RPMI7951 (cell line): ENCODE measurements around the gene APBB2. TPM values are rescaled to one million over a fixed set of nuclear protein-coding genes. Genes with fewer than 3 reads are reported as not detected.

Source experiments
- DNase-seq: peaks from one replicate; pipeline ENCODE4 v3.0.0-alpha.2; 2012; ENCODE audit warnings: low read depth
- total RNA-seq: library from RNA; depleted of rRNA; stranded (reverse); fragments of >200 nt; shearing (Covaris generic); gene quantifications from 2 replicates; pipeline ENCODE4 v1.2.3, GENCODE V29; 2014

APBB2 gene
- total RNA-seq, 1 experiment from 2014 or later: 54.3 TPM

DNA sequence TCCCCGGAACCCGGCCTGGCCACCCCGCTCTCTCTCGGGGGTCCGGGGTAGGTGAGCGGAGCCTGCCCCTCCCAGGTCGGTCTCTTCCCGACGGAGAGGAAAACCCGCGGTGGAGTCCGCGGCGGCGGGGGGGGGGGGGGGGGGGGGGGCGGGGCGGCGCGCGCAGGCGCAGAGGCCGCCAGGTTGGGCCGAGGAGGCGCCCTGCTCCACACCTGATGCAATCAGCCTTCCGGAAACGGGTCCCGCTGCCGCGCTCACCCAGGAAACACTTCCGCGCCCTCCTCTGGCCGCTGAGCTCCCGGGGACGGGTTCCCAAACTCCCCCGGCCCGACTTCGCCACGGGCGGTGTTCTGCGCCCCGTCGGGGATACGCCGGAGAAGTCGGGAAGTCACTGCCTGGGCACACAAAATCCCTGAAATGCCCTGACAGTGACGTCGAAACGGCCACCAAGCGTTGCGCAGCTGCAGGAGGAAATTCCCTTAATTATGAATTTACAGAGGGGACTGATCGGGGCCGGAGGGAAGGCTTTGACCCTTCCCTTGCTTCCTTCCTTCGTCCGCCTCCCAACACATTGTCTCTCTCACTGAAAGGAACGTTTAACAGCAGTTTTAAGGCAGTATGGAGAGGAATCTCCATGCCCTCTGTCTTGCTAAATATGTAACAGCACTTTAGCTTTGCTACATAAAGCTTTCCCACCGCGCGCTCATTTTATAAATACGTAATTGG is 2.1 kb upstream of the APBB2 start:
- DNase-seq: peak; percentile 66

DNA sequence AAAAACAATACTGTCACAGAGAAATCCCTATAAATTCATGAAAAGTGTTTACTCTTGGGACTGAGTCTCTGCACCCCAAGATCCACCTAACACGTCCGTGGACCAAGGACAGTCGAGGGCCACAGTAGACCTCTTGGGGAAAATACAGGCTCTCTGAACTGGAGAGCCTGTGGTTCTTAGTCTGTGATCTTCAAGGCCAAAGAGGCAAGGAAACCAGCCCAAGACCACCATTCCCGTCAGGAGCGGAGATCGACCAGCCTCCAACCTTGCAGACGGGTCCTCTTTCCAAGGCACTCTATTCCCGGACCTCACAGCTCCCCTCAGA is 1.6 kb upstream of the APBB2 start:
- no peak for DNase-seq

DNA sequence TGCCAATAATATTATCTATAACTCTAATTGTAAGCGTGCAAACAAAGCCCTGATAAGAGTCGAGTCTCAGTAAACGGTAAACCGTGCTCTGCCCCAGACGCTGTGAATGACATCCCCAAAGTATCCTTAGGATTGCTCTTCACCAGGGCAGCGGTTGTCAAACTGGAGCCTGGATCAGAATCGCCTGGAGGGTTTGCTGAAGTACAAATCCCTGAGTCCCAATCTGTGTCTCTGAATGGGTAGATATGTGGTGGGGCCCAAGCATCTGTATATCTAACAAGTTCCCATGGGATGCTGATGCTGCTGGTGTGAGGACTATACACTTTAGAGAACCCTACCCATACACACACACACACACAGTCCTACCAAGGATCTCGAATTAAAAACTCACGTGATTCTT is 813 bp upstream of the APBB2 start:
- no peak for DNase-seq

DNA sequence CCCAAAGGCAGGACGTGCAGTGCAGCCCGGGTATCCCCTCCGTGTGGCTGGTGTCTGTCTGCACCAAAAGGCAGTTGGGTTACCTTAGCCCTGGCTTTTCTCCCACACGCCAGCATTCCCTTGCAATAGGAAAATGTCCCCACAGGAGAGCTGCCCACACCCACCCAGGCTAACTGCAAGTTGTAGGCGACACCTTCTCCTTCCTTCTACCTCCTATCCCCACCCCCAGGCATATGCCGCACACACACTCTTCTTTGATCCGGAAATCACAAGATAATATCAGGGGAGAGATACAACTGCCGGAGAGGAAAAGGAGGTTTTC is 444 bp upstream of the APBB2 start:
- DNase-seq: no peak

DNA sequence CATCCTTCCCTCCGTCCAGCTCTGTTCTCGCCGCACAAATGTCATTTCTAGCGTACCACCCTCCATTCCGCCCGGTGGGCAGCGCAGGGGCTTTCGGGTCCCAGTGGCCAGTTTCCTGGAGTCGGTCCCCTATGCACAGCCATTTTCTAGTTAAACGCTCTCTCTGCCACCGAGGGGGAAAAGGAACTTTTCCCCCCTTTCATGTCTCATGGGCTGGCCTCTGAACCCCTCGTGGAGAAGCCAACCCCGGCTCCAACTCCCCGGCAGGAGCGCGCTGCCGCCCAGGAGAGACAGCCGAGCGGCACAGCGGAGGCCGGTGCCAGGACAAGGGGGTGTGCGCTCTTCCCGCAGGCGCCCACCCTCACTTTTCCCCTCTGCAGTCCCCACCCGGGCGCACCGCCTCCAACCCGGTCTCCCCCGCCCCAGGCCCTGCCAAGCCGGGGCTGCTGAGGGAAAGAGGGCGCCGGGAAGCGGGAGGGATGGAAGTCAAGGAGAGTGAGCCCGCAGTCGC is 662 bp downstream of the APBB2 start:
- DNase-seq: peak; percentile 11

DNA sequence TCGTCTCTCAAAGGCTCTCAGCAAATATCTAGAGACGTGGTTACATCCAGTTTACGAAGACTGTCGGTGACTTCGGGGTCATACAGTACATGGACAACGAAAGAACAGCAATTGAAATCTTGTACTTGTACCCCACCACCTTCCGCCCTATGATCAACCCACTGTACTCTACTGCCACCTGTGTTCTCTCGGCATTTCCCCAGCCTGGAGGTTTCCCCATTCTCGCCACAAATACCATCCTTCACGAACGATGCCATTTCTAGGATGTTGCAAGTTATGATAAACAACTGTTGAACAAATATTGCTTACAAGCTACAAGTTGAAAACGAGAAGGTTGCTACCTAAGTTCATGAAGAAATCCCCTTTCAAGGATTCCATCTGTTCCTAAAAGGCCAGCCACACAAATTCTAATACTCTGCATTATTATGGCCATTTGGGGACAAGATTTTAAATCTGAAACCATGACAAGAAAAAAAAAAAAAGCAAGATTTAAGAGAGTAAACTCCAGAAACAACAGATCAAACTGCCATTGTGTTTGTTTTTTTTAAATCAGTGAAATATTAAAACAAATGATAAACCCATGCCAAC is 1.6 kb downstream of the APBB2 start:
- DNase-seq: peak; percentile 69

DNA sequence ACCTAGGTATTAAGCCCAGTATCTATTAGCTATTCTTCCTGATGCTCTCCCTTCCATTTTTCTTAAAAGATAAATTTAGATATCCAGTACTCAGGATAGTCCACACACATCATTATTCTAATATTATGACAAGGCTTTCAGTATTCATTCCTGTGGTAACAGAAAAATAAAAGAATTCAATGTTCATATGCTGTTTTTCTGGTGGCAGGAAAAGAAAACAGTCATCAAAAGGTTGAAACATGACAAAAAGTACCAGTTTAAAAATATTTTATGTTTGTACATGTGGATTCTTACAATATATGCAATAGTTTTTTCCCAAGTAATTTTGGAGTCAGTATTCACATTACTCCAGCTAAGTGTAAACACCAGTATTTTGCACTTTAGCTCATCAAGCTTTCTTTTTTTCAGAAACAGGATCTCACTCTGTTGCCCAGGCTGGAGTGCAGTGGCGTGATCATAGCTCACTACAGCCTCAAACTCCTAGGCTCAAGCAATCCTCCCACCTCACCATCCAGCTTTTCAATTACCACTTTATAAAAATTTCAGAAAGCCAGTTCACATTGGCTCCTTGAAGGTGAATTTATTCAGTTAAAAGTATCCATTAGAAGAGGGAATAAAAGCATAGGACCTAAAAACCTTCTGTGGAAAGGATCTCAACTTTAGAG is 2.3 kb downstream of the APBB2 start:
- DNase-seq: no peak

DNA sequence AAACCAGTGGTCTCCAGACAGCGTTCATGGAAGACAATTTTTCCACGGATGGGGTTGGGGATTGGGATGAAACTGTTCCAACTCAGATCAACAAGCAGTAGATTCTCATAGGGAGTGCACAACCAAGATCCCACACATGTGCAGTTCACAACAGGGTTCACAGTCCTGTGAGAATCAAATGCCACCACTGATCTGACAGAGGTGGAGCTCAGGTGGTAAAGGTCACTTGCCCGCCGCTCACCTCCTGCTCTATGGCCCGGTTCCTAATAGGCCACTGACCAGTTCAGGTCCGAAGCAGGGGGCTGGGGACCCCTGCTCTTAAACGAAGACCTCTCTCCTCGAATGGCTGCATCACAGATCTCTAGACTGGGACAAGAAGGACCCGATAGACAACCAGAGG is 4.4 kb downstream of the APBB2 start:
- no peak for DNase-seq

DNA sequence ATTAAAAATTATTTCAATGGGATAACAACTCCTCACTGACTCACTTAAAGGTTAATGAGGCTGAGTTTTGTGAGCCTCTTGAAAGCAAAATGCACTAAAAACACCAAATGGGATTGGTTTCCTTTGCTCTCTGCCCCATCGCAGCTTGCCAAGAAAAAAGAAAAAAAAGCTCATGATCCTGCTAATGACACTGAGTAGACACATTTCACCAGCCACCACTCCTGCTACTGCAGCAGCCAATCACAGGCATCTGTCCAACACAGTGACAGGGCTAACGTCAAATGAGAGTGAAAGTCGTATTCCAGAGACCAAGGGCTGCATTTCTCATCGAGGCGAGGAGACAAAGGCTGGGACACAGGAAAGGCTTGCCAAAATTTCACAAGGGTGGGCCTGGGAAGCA is 5.2 kb downstream of the APBB2 start:
- peak; percentile 38 for DNase-seq

DNA sequence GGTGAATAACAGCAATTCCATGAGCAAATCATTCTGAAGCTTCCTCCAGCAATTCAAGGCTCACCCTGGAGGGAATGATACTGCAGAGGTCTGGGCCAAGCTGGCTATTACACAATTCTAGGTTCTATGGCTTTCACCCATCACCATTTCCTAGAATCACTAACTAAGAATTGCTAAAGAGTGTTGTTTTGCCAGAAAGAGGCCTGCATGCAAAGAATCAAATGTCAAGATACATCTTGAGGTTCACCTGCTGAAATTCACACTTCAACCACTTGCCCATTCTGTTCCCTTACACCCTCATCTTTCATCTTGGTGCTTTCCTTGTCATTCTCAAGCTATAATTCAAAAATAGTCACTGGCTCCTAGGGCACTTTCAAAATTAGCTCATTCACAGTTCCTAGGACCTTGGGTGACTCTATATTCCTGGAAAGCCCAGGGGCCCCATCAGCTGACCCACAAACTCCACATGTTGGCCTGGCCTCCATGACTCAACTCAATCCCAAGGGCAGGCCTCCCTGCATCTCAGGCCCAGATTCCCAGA is 7.0 kb downstream of the APBB2 start:
- peak; percentile 67 for DNase-seq

DNA sequence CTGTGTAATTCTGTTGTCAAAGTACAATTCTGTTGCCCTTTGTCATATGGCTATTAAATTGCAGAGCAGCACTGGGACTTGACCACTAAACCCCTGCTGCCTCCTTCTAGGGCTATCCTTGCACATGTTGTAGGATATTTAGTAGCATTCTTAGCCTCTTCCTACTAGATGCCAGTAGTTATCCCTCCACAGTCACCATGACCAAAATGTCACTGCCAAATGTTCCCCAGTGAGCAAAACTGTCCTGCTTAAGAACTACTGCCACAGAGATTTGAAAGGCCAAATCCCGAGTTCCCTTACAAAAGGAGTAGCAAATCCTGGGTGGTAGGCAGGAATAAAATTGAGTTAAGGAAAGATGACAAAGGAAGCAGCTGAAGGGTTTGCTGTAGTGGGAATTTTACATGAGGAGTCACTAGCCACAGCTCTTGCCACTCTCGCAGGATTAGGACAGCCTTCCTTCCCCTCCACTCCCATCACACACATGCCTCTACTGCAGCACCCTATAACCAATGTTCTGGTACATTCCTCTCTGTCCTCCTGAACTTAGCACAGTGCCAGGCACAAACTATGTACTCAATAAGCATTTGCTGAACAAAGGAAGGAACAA is 8.4 kb downstream of the APBB2 start:
- peak; percentile 23 for DNase-seq

DNA sequence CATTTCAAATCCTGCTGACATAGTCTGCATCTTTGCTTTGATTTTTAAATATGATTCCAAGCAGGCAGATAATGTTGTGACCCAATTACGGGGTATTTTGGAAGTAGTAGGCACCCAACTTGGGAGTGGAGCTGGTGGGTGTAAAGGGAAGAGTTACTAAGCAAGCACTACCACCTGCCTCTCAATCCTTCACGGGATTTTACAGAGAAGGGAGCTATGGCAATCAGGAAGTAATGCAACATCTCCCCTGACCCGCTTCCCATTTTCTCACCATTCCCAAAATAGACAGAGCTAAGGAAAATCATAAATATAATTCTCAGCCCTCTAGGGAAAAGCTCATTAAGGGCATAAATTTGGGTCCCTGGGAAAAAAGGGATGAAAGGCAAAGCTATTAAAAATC is 9.2 kb downstream of the APBB2 start:
- DNase-seq: no peak

DNA sequence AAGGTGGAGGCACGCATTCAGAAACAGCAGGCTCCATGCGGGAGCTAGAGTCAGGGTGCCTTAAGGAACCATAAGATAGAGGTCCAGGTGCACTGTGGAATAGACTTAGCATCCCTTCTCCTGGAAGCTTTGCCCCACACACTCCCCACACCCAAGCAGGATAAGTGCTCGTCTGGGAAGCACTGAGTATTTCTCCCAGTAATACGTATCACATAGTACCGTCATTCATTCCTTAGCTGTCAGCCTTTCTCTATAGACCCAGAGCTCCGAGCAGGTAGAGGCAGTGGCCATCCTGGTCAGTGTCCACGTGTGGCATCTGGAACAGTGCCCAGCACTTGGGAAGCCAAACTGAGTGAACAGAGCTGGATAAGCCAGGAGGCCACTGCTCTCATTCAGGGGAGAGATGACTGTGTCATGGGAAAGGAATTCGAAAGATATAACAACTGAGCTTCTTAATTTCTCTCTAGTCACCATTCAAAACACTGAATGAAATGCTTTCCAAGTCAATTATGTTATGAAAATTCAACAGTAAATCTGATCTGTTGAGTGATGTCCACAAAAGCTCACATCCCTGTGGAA is 9.9 kb downstream of the APBB2 start:
- DNase-seq: peak; percentile 86

DNA sequence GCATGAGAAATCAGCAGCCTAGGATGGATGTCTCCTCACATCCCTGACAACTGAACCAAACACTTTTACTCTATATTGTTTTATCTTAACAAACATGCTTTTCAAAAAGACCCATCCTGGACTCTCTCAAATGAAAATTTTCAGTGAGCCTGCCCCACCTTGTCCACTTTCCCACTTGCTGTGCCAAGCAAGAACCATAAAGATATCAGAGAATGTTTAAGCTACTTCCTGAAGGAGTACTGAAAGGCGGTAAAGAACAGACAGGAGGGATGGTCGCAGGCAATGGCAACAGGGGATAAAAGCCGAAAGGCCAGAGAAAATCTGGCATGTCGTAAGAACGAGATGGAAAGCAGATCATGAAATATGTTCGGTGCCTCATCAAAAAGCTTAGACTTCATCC is 10.5 kb downstream of the APBB2 start:
- no peak for DNase-seq

DNA sequence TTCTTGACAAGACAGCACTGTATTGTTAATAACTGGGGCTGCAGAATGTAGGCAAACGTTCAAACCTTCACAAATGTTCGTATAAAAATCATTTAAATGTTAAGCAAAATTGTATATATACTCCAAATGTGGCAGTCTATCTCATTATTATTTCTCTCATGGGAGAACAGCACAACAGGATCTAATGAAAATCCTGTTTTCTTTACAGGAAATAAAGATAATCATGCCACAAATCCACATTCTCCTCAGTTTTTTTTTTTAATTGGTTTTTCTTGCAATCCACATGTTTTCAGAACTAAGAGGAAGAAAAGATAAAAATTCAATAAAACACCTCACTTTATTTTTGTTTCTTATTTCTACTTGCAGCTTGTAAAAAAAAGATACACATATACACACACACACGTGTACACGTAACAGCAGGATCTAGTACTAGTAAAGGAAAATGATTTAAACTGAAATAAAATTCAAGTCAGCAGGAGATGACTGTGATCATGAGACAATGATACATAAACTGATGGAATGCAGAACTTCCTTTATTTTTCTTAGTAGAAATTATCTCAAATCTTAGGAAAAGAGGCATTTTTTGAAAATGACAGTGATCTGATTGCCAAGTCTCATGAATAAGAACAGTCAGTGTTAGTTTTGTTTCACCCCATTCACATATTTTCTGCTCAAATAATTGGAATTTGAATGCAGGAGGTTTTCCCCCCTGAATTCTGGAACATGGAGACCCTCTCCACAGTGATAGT is 11.3 kb downstream of the APBB2 start:
- DNase-seq: no peak

DNA sequence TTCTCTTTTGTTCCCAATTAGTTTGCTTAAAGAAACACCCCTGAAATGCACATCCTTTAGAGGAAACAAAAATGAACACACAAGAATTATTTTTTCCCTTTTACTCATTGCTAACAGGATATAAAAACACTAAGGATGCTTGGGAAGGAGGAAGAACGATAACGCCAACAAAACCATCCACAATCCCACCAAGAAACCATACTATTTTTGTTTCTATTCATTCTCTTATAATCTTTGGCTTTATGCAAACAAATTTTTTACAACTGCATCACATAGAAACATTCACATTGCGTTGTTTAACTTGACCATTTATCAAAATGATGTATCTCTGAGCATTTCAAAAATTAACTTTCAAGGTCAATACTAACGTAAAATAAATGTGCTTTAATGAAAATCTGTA is 12.0 kb downstream of the APBB2 start:
- no peak for DNase-seq

DNA sequence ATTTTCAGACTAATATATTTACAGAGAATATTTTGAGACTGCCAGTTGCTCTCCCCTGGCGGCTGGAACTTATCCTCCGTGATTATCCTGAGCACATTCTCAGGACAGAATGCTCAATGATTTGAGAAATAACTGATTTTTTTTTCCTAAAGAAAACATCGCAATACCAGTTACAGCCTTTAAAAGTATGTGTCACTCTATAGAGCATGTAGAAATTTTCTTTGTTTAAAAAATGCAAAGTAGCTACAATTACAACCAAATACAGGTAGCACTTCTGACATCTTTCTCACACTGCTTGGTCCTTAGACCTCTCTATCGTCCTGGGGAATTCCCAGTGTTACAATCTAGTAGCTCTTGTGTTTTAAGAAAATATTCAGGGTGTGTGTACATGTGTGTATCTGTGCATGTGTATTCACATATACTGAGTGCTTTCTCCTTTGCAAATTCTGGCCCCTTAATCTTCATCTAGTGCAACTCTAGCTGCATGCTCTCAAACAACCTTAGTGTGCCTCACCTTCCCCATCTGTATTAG is 13.8 kb downstream of the APBB2 start:
- no peak for DNase-seq

DNA sequence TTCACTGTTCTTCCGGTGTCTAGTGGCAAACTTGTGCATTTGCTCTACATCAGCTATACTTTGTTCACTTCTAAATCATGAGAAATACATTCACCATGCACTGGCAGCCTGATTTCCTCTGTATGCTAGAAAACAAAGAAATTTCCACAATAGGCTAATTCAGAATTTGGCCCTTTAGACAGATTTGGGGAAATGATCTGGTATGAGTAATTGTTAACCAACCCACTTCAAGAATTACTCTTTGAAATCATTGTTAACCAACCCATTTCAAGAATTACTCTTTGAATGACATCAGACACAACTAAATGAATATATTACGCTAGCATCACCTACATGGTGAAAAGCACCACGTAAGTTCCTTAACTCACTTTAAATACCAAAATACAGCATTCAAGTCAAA is 14.6 kb downstream of the APBB2 start:
- no peak for DNase-seq

DNA sequence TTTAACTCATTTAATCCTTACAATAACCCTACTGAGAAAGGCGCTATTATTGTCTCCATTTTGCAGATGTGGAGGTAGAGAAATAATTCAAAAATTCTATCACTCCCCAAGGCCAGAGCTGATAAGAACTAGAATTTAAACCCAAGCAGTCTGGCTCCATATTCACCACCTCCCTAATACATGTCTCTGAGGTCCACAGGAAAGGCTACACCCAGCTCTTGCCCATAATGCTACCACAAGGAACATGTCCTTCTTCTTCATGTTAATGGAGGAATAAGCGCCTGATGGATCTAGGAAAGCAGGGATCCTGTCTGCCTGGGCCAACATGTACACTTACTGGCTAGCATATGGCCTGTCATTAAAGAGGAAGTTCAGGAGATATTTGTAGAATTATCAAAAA is 16.3 kb downstream of the APBB2 start:
- DNase-seq: no peak

DNA sequence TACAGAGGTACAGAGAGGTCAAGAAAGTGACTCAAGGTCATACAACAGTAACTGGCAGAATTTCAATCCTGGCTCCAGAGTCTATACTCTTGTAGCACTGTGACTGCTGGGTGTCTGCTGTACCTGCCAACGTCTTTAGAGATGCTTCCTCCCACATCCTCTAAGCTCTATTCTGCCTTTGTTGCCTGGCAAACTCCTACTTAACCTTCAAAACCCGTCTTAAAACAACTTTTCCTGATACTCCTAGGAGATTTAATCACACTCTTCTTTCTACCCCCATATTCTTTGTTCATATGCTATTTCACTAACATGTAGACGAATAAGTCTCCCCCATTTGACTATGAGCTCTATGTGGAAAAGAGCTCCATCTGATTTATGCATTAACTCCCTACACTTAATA is 16.8 kb downstream of the APBB2 start:
- DNase-seq: no peak

DNA sequence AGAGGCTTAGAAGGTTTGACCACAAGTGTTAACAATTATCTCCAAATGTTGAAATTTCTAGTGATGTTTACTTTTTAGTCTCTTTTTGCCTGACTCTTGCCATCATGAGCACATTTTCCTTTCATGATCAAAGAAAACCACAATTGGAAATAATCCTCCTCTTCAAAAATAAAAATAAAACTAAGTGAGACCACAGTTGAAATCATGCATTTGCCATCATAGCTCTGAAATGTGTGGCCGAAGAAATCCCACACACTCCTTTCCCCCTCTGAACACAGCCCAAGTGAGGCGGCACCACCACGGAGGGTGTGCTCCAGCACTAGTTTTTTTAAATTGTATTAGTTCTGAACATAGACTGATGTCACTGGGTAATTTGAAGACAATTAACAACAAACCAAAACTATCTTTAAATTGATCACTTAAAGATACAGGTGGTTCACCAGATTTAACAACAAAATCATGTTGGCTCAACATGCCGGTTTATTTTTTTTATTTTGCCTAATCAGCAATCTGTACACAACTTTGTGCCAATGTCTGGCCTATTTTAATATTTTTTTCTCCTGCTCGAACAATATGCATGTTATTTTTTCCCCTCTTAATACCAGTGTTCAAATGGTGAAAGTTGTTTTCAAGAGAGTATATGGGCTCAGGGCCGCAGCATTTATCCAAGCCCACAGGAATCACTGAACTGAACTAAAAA is 17.6 kb downstream of the APBB2 start:
- DNase-seq: peak; percentile 69
